Cerebellar nuclear complex (tissue), 1 donor: Measurements from ENCODE around the gene SLC25A24.

Source experiments
- DNase-seq, 2 experiments: peaks; one replicate each; lab custom pipeline; 2025; lab: John Stamatoyannopoulos, UW

SLC25A24 gene

GRCh38 chr1:108097018-108097417 is 103.1 kb downstream of the SLC25A24 start:
- DNase-seq, result no peak

- no peak for DNase-seq
Observed at GRCh38 chr1:108096089-108096488, 104.1 kb downstream of the SLC25A24 start.

- no peak for DNase-seq
Observed at GRCh38 chr1:108089477-108089876, 110.7 kb downstream of the SLC25A24 start.

GRCh38 chr1:108085628-108086027 is 114.5 kb downstream of the SLC25A24 start:
- no peak for DNase-seq

- DNase-seq, result no peak
Observed at GRCh38 chr1:108084866-108085477, 115.2 kb downstream of the SLC25A24 start.
